GM12891 (cell line): ENCODE results near the gene ELOVL6.

Experiments
- PAX5 ChIP-seq: IDR thresholded peaks from 2 replicates; pipeline ENCODE4 v1.6.1; 2011; ENCODE audit warnings: low read length, moderate library complexity, mild to moderate bottlenecking; ENCODE audit not compliant: insufficient read depth, severe bottlenecking
- POLR2A ChIP-seq: IDR thresholded peaks from 2 replicates; pipeline ENCODE4 v1.6.1; 2011; ENCODE audit warnings: low read depth, low read length, control low read depth

- TF ChIP-seq POLR2A (no peak), PAX5 (no peak)
These were observed 33.5 kb upstream of the ELOVL6 start for GRCh38 chr4:110231869-110232268.
